GM12875 (cell line): ENCODE data around the gene ADAD2.

Source experiments
- H3K4me3 ChIP-seq: one replicate; pipeline ENCODE4 v1.5.1; 2011; ENCODE audit warnings: low read depth, low read length, control low read depth
- TF ChIP-seq, protein P1 (sequence below): IDR thresholded peaks from 2 replicates; pipeline ENCODE4 v1.5.1; 2011; ENCODE audit warnings: low read depth, mild to moderate bottlenecking, control low read depth, inconsistent platforms, low read length, moderate library complexity, borderline replicate concordance; ENCODE audit not compliant: insufficient read depth

The ADAD2 gene

DNA sequence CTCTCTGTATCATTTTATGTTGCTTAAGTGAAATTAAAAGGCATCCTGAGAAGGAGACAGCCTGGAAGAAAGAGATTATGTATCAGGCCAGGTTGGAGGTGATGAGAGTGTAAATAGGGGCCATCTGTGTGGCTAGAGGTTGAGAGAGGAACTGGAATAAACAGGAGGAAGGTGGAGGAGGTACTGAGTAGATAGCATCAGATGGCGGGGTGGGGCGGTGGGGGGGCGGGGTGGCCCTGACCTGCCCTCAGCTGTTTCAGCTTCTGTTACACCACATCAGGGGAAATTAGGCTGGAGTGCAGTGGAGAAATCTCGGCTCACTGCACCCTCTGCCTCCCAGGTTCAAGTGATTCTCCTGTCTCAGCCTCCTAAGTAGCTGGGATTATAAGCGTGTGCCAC lies 55.7 kb downstream of the ADAD2 start:
- TF ChIP-seq, protein P1, sequence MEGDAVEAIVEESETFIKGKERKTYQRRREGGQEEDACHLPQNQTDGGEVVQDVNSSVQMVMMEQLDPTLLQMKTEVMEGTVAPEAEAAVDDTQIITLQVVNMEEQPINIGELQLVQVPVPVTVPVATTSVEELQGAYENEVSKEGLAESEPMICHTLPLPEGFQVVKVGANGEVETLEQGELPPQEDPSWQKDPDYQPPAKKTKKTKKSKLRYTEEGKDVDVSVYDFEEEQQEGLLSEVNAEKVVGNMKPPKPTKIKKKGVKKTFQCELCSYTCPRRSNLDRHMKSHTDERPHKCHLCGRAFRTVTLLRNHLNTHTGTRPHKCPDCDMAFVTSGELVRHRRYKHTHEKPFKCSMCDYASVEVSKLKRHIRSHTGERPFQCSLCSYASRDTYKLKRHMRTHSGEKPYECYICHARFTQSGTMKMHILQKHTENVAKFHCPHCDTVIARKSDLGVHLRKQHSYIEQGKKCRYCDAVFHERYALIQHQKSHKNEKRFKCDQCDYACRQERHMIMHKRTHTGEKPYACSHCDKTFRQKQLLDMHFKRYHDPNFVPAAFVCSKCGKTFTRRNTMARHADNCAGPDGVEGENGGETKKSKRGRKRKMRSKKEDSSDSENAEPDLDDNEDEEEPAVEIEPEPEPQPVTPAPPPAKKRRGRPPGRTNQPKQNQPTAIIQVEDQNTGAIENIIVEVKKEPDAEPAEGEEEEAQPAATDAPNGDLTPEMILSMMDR: no peak

More for the DNA sequence above, 55.7 kb downstream of the ADAD2 start:
- H3K4me3 ChIP-seq: no peak overlapping the region
